ENCODE results near the gene ADM5. TPM values are rescaled to one million over a fixed set of nuclear protein-coding genes. Genes with fewer than 3 reads are reported as not detected.

ADM5 gene
- total RNA-seq, 1 experiment from 2014 or later: 13.5 TPM

DNA sequence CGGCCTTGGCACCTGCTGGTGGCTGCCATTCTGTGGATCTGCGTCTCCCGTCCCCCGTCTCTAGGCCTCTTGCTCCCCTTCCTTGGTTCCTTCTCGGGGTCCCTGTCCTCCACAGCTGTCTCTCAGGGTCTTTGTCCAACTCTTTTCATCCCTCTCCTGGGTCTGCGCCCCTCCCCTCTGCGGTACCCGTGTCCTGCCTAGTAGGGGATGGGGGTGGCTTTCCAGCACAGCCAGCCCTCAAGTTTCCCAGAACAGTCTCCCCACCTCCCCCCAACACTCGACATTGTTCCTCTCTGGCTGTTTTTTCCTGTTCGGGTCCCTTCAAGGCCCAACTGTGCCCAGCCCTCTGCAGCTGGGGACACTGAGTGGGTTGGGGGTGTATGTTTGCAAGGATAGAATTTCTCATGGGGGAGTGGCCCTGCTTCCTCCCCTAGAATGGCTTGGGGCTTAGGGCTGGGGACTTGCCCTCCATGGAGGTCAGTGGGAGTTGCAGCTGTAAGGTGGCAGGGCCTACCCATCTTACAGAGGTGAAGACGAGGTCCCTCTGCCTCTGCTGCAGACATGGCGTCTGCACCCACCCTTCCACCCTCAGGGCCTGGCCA is 762 bp upstream of the ADM5 start:
- H4K91ac ChIP-seq (ENCODE audit: insufficient read length, low read depth, low read length): no peak overlapping the region
- no peak overlapping the region for H3K18ac ChIP-seq (ENCODE audit: insufficient read length, low read depth, low read length)
- no peak overlapping the region for H3K27ac ChIP-seq (ENCODE audit: insufficient read length, low read depth, low read length)
- H2BK12ac ChIP-seq (ENCODE audit: insufficient read length, low read depth, low read length): no peak overlapping the region
- H3K14ac ChIP-seq (ENCODE audit: insufficient read depth, low read length): no peak overlapping the region
- H4K20me1 ChIP-seq (ENCODE audit: control insufficient read depth, insufficient read depth, insufficient read length): no peaks in the 10 kb centered on the region
- H2BK15ac ChIP-seq (ENCODE audit: low read depth, low read length): no peak overlapping the region
- no peak overlapping the region for H2AFZ ChIP-seq (ENCODE audit: low read length)
- no peak overlapping the region for H3T11ph ChIP-seq (ENCODE audit: low read length)
- H3K9ac ChIP-seq (ENCODE audit: extremely low read depth, insufficient read length, low read length): no peak overlapping the region
- H3K23me2 ChIP-seq (ENCODE audit: insufficient read length, low read depth, low read length, poor library complexity, severe bottlenecking): peaks cover 19% of the 10 kb centered on the region
- H3K79me2 ChIP-seq (ENCODE audit: insufficient read depth, low read length): no peaks in the 10 kb centered on the region
- H3K4me1 Mint-ChIP-seq: peaks cover 26 to 56% of the 10 kb centered on the region in 2 experiments
- H3K4me2 ChIP-seq (ENCODE audit: insufficient read depth, insufficient read length, low read length): peak overlapping the region; percentile 98
- DNase-seq: peak; percentile 40
- no peak overlapping the region for H4K8ac ChIP-seq (replicated peaks; ENCODE audit: insufficient read length, low read depth, low read length)
- H2AK5ac ChIP-seq (ENCODE audit: insufficient read length, low read length): no peak overlapping the region
- no peak overlapping the region for H2BK120ac ChIP-seq (ENCODE audit: low read depth, low read length, poor library complexity, severe bottlenecking)
- no peaks in the 10 kb centered on the region; the same call in 1 of the 2 replicates for H3K27me3 Mint-ChIP-seq (ENCODE audit: low read depth)
- H2BK5ac ChIP-seq (ENCODE audit: insufficient read length, low read length): no peak overlapping the region
- H3K79me1 ChIP-seq (ENCODE audit: insufficient read depth, low read depth, low read length, poor library complexity, severe bottlenecking): no peaks in the 10 kb centered on the region
- no peak overlapping the region for H3K4ac ChIP-seq (ENCODE audit: low read depth, low read length)
- H3K9me3 Mint-ChIP-seq: peaks cover 0 to 3% of the 10 kb centered on the region in 2 experiments; a peak in 2 of 5 replicates
- no peak overlapping the region for H4K5ac ChIP-seq (ENCODE audit: insufficient read length, low read depth, low read length)
- H3K4me1 ChIP-seq (ENCODE audit: insufficient read depth, low read length): peaks cover 10% of the 10 kb centered on the region; the same call in 1 of the 2 replicates
- H3K23ac ChIP-seq (ENCODE audit: insufficient read length, low read depth, low read length): no peak overlapping the region
- no peaks in the 10 kb centered on the region for H3K9me3 ChIP-seq (ENCODE audit: control insufficient read depth, low read depth, low read length)
- no CpG with 5 or more reads among the region's 12 CpGs for WGBS (ENCODE audit: extremely low coverage, insufficient read length, low lambda C conversion rate)
- H3K56ac ChIP-seq (ENCODE audit: insufficient read length, low read depth, low read length): no peak overlapping the region
- TF ChIP-seq, protein P1, sequence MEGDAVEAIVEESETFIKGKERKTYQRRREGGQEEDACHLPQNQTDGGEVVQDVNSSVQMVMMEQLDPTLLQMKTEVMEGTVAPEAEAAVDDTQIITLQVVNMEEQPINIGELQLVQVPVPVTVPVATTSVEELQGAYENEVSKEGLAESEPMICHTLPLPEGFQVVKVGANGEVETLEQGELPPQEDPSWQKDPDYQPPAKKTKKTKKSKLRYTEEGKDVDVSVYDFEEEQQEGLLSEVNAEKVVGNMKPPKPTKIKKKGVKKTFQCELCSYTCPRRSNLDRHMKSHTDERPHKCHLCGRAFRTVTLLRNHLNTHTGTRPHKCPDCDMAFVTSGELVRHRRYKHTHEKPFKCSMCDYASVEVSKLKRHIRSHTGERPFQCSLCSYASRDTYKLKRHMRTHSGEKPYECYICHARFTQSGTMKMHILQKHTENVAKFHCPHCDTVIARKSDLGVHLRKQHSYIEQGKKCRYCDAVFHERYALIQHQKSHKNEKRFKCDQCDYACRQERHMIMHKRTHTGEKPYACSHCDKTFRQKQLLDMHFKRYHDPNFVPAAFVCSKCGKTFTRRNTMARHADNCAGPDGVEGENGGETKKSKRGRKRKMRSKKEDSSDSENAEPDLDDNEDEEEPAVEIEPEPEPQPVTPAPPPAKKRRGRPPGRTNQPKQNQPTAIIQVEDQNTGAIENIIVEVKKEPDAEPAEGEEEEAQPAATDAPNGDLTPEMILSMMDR (conservative IDR thresholded peaks at IDR 0.05): no peak
- peak overlapping the region; percentile 15 to 98 for H3K4me3 Mint-ChIP-seq
- H3K27me3 ChIP-seq (ENCODE audit: insufficient read depth, low read length): no peaks in the 10 kb centered on the region
- H3K27ac Mint-ChIP-seq: peak overlapping the region; percentile 75 to 90 (median 86); a peak in 4 of 7 replicates
- no peak overlapping the region for H2BK20ac ChIP-seq (ENCODE audit: low read depth, low read length, poor library complexity, severe bottlenecking)
- peaks cover 31 to 59% (median 47%) of the 10 kb centered on the region in 3 experiments for H3K36me3 Mint-ChIP-seq (ENCODE audit: insufficient read depth in 1 of 3, low read depth in 3 of 3)

All from H9 (cell line).